Hepatocyte (in vitro differentiated cells): Measurements from ENCODE around the gene TACC3.

Source experiments
- CTCF ChIP-seq: fragments of 200-600 bp; sonication (generic); IDR thresholded peaks from 2 replicates; pipeline ENCODE4 v1.5.1; 2016; ENCODE audit warnings: antibody characterized with exemption, mild to moderate bottlenecking; ENCODE audit not compliant: poor library complexity
- EZH2 ChIP-seq: fragments of 200-600 bp; sonication (generic); IDR thresholded peaks from 2 replicates; pipeline ENCODE4 v1.6.1; 2016; ENCODE audit warnings: antibody characterized with exemption, mild to moderate bottlenecking, borderline replicate concordance

GRCh38 chr4:1715002-1715758 is 6.1 kb upstream of the TACC3 start:
- no peak for TF ChIP-seq CTCF
- TF ChIP-seq EZH2: no peak
